Psoas muscle (tissue), 8 donors: ENCODE data around the gene GINS1. TPM values are rescaled to one million over a fixed set of nuclear protein-coding genes. Genes with fewer than 3 reads are reported as not detected.

ENCODE experiments used
- ATAC-seq, 4 donors: fragments of 200-7000 bp; cut with Tn5 transposase; one replicate each; pipeline ENCODE4 v1.9.1; 2020; ENCODE audit warnings: moderate library complexity in 3 of 4, mild to moderate bottlenecking in 2 of 4
- DNase-seq, 2 donors: peaks; one replicate each; pipeline ENCODE4 v3.0.0-alpha.2; 2020
- H3K27ac ChIP-seq: fragments of 200-600 bp; one replicate; pipeline ENCODE4 v1.8.0; 2022
- H3K27me3 ChIP-seq, 3 donors: fragments of 200-600 bp in 1 of 3; one replicate each; pipeline versions ENCODE4 v1.6.1 to v1.8.0; 2013 to 2022; ENCODE audit warnings: low read length in 2 of 3, mild to moderate bottlenecking in 2 of 3, moderate library complexity in 1 of 3; ENCODE audit not compliant: insufficient read depth in 3 of 3
- H3K36me3 ChIP-seq, 2 donors: fragments of 200-600 bp in 1 of 2; one replicate each; pipeline versions ENCODE4 v1.6.1 to v1.8.0; 2013 to 2022; ENCODE audit warnings: low read depth in 1 of 2, mild to moderate bottlenecking in 1 of 2, moderate library complexity in 1 of 2; ENCODE audit not compliant: insufficient read depth in 1 of 2
- H3K4me1 ChIP-seq: fragments of 200-600 bp; one replicate; pipeline ENCODE4 v1.8.0; 2022
- H3K4me3 ChIP-seq: fragments of 200-600 bp; one replicate; pipeline ENCODE4 v1.8.0; 2022; ENCODE audit warnings: mild to moderate bottlenecking
- H3K9me3 ChIP-seq: fragments of 200-600 bp; one replicate; pipeline ENCODE4 v1.8.0; 2022
- WGBS, 3 donors: extraction: QIAGEN DNeasy Blood & Tissue Kit; methylation state at CpG; one replicate each; pipeline versions ENCODE4 v1.1.6 to v1.1.7; 2013; 5-methylcytosine and 5-hydroxymethylcytosine counted together
- intact Hi-C, 2 donors: fragments of 100-400 bp; cut with DNase I; formaldehyde crosslinking; loops; one replicate each; pipeline versions ENCODE4 v1.11.0 to v1.14.2; 2022
- polyA plus RNA-seq, 3 donors: library from polyadenylated mRNA; stranded (reverse); fragments of 200-250 nt; gene quantifications; one replicate each; pipeline ENCODE4 v1.2.3, GENCODE V29; 2013
- total RNA-seq, 4 donors: library from RNA; stranded (reverse); fragmentation: NEBNext Ultra II Directional in 2 of 4; extraction: Animal tissue kit (Norgen Biotek cat#: 25700) in 2 of 4; gene quantifications; one replicate each; pipeline versions ENCODE4 v1.2.1 to v1.2.4, GENCODE V29; 2021 to 2023
- TF ChIP-seq, protein P1 (sequence below): fragments of 200-600 bp; IDR thresholded peaks from one replicate; pipeline ENCODE4 v1.8.0; 2022; ENCODE audit warnings: antibody characterized with exemption
- donor health status: healthy with polysubstance abuse.
- donor health status: DM: no; HTN: no; CAD: no; lungs with moderate emphysema.
- donor health status: Bipolar disorder and iron deficiency.
- donor health status: healthy.
- donor health status: DM: yes; HTN: yes; CAD: no.
- donor health status: DM: no; HTN: no; CAD: no.
- donor health status: DM: no; HTN: no; CAD: no.
- donor health status: DM: yes; HTN: yes; CAD: no.

The GINS1 gene
- total and polyA plus RNA-seq, 7 donors, result 0.07 to 0.67 (median 0.17) TPM; not detected in 1

DNA sequence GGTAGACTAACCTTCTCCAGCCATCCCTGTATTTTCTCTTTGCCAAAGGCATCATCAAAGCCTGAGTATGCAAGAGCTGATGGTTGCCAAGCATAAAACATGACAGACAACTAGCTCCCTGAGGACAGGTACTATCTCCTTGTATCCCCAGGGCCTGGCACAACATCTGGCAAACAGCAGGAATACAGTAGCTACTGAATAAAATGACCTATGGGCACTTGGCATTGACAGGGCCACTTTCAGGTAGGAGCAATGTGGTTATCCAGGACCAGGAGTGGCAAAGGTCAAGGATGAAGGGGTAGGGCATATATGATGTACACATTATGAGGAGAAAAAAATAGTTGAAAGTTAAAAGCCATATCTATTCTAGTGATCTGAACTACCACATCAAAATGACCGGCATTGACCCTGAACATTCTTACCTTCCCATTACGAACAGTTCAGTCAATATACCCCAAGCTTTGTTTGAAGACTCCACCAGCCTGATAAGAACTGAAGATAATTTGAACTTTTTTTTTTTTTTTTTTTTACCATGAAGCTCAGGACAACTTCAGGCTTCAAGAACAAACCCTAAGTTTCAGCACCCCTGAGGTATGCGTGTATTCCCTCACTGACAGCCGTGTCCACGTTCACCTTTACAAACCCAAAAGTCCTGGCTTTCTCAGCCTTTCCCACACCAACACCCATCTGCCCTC, 29.1 kb upstream of the GINS1 start:
- Histone ChIP-seq H3K27ac (no peak overlapping the region), H3K27me3 (no peaks in the 10 kb centered on the region), H3K36me3 (no peaks in the 10 kb centered on the region), H3K9me3 (no peaks in the 10 kb centered on the region), H3K4me3 (no peak overlapping the region), H3K4me1 (no peaks in the 10 kb centered on the region)
- DNase-seq (no peak), ATAC-seq (no peak)
- 97 to 98% (median 98%) methylated on average over 5 of the region's 5 CpGs for WGBS, 3 donors
- TF ChIP-seq, protein P1, sequence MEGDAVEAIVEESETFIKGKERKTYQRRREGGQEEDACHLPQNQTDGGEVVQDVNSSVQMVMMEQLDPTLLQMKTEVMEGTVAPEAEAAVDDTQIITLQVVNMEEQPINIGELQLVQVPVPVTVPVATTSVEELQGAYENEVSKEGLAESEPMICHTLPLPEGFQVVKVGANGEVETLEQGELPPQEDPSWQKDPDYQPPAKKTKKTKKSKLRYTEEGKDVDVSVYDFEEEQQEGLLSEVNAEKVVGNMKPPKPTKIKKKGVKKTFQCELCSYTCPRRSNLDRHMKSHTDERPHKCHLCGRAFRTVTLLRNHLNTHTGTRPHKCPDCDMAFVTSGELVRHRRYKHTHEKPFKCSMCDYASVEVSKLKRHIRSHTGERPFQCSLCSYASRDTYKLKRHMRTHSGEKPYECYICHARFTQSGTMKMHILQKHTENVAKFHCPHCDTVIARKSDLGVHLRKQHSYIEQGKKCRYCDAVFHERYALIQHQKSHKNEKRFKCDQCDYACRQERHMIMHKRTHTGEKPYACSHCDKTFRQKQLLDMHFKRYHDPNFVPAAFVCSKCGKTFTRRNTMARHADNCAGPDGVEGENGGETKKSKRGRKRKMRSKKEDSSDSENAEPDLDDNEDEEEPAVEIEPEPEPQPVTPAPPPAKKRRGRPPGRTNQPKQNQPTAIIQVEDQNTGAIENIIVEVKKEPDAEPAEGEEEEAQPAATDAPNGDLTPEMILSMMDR, result no peak
- intact Hi-C loops, result no loop called here

DNA sequence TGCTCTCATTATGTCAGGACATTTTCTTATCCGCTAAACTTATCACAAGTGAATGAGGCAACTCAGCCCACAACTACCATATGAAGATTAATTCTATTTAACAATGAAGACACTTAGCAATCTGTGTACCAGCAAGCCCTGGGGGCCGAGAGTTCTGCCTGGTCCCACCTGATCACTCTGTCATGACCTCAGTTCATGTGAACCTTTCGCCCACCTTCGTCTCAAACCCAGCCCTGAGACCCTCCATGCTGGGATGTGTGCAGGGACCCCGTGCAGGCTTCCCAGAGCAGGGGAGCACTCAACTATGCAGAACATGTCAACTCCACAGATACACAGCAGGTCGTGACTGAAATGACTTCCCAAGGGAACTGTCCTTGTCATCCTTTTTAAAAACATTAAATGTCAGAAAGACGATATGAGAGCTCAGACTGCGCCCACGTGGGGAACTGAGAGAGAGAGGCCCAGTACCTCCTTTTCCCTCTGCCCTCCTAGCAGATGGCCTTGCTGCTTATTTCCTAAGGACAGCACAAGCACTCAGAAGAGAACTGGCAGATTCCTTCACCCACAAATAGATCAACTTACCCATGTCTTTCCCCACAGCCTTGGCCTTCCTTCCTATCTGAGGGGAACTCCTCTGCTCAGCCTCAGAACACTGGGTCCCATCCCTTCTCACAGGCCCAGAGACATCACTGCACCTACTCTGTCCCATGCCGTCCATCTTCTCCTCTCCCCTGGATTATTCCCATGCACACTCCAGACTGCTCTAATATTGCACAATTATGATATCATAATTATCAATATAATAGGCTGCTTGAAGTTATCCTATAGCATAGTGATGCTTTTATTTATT, 28.4 kb upstream of the GINS1 start:
- 78 to 94% (median 89%) methylated on average over 10 of the region's 10 CpGs for WGBS, 3 donors
- no peaks in the 10 kb centered on the region for H3K4me1 ChIP-seq
- ATAC-seq (no peak), DNase-seq (no peak)
- TF ChIP-seq, protein P1, result no peak
- no peaks in the 10 kb centered on the region for H3K27me3 ChIP-seq
- no peak overlapping the region for H3K27ac ChIP-seq
- H3K9me3 ChIP-seq, result no peaks in the 10 kb centered on the region
- intact Hi-C loops, result no loop called here
- H3K4me3 ChIP-seq, result no peak overlapping the region
- no peaks in the 10 kb centered on the region for H3K36me3 ChIP-seq

DNA sequence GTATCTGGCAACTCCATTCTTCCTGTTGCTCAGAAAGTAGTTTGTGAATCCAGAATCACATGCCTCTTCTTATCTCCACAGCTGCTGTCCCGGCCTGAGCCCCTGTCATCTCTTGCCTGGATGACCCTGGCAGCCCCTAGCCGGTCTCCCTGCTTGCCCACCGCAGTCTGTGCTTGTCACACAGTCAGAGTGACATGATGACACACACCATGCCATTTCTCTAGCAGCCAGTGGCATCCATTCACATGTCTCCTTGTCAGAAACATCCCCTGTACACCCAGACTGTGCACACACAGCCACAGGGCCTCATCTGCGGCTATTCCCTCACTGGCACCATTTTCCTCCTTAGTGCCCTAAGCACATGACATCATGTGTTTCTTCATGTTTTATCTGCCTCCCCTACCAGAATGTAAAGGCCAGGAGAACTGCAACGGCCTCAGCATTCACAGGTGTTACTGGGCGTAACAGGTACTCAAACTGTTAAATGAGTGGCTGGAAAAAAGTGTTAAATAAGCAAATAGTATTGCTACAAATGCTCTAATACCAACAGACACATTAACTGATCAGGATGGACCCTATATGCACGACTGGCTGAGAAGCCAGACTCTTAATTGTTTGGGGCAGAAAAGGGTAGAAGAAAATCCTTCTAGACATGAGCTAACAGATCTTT, 26.4 kb upstream of the GINS1 start:
- no peak overlapping the region for H3K4me3 ChIP-seq
- ATAC-seq (no peak), DNase-seq (no peak)
- intact Hi-C loops, result loop anchor here in 1 of 2 donors (5.0 kb wide), 1 partner anchor 69 kb away; no protein-coding TSS in a partner anchor
- no peaks in the 10 kb centered on the region for H3K27me3 ChIP-seq
- 89 to 95% (median 93%) methylated on average over 7 of the region's 7 CpGs for WGBS, 3 donors
- TF ChIP-seq, protein P1, result no peak
- no peaks in the 10 kb centered on the region for H3K4me1 ChIP-seq
- H3K9me3 ChIP-seq, result no peaks in the 10 kb centered on the region
- no peak overlapping the region for H3K27ac ChIP-seq
- no peaks in the 10 kb centered on the region for H3K36me3 ChIP-seq

DNA sequence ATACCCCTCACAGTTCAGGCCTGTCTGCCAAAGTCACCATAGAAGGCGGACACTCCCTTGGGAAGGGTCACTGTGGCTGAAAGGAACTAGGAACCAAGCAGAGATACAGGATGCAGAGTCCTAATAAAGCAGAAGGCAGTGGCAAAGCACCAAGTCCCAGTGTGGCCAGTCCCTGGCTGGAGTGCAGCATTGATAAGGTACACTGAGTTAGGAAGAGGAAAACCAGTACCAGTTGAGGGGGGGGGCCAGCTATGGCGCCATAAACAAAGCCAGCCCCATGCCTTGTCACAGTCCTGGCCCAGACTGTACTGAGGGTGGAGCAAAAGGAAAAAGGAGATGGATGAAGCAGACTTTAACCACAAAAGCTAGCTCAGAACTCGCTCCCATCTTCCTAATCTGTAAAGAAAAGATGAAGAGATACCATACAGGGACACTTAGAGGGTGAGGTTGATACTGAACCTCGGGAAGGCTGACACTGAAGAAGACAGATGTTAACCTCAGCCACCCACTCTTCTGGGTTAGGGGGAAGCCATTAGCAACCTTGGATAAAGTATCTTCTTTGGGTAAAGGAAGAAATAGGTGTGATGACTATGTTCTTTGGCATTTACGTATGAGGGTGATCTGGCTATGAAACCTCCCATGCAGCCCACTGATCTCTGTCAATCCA, 24.6 kb upstream of the GINS1 start:
- no peak overlapping the region for H3K27ac ChIP-seq
- no peaks in the 10 kb centered on the region for H3K36me3 ChIP-seq
- H3K9me3 ChIP-seq, result no peaks in the 10 kb centered on the region
- H3K4me1 ChIP-seq, result no peaks in the 10 kb centered on the region
- WGBS, 3 donors, result 89 to 91% (median 89%) methylated on average over 5 of the region's 5 CpGs
- DNase-seq, result no peak
- H3K4me3 ChIP-seq, result no peak overlapping the region
- intact Hi-C loops, result loop anchor here in 1 of 2 donors (5.0 kb wide), 1 partner anchor 71 kb away; no protein-coding TSS in a partner anchor
- TF ChIP-seq, protein P1, result no peak
- no peaks in the 10 kb centered on the region for H3K27me3 ChIP-seq
- no peak for ATAC-seq
